ENCODE data around the gene CEP76. TPM values are rescaled to one million over a fixed set of nuclear protein-coding genes. Genes with fewer than 3 reads are reported as not detected.
"Not testable (repeated sequence)": the region's sequence is repeated elsewhere in the genome, so short reads cannot be mapped to it uniquely, and the experiment has no call there.

CEP76 gene
- total and polyA plus RNA-seq, 11 donors, result 1.3 to 7.9 (median 4.3) TPM

DNA sequence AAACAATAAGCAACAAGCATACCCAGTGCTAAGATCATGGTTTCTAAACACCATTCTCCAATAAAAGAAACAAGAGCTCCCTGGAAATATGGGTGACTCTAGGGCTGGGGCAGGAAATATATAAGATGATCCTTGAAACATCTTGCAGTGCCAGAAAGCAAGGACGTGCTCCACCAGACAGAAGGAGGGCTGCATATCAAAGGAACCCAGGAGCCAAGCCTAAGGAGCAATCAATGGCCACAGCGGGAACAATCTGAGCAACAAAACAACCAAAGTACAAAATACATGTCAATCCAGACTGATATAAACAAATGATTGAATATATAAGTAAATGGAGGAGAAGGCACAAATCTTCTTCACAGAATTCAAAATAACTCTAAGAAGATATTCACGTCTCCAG, 54.8 kb downstream of the CEP76 start:
- H3K36me3 ChIP-seq, result peaks cover 0 to 4% (median 0%) of the 10 kb centered on the region in 9 donors
- DNase-seq, result no peak
- WGBS, 4 donors, result 85 to 91% (median 88%) methylated on average over 3 of the region's 3 CpGs
- no peak for ATAC-seq
- no peaks in the 10 kb centered on the region for H3K9me3 ChIP-seq
- H3K27me3 ChIP-seq, result no peaks in the 10 kb centered on the region
- intact Hi-C loops (cut with DNase I), result loop anchor here in 3 of 10 donors (5.0 to 10.0 kb wide), 2 partner anchors 50 to 93 kb away; no protein-coding TSS in a partner anchor
- no peak overlapping the region for H3K4me3 ChIP-seq
- no peak for TF ChIP-seq CTCF (IDR thresholded peaks at IDR 0.05)
- no peak for TF ChIP-seq POLR2A (IDR thresholded peaks at IDR 0.05)
- no peak overlapping the region for H3K27ac ChIP-seq
- H3K4me1 ChIP-seq, result peaks cover 0 to 56% (median 26%) of the 10 kb centered on the region in 12 donors

- intact Hi-C loops (cut with DNase I), result loop anchor here in 3 of 10 donors (5.0 to 10.0 kb wide), 2 partner anchors 48 to 91 kb away; no protein-coding TSS in a partner anchor
- 34 to 38% (median 36%) methylated on average over 10 of the region's 10 CpGs for WGBS, 4 donors
- TF ChIP-seq POLR2A (IDR thresholded peaks at IDR 0.05) (no peak), CTCF (IDR thresholded peaks at IDR 0.05) (no peak)
- H3K36me3 ChIP-seq, result peaks cover 0 to 4% (median 0%) of the 10 kb centered on the region in 9 donors
- H3K9me3 ChIP-seq, result no peaks in the 10 kb centered on the region
- ATAC-seq (peak; percentile 96 to 98 (median 96)), DNase-seq (peak in 4 of 5 donors; percentile 64 to 77 (median 68))
- H3K27ac ChIP-seq, result peak overlapping the region; percentile 46 to 91 (median 76)
- no peaks in the 10 kb centered on the region for H3K27me3 ChIP-seq
- H3K4me1 ChIP-seq, result peaks cover 0 to 54% (median 19%) of the 10 kb centered on the region in 12 donors
- H3K4me3 ChIP-seq, result peak overlapping the region in 5 of 12 donors; percentile 11 to 32 (median 22)
These were observed 56.7 kb downstream of the CEP76 start for GRCh38 chr18:12645751-12646203.

DNA sequence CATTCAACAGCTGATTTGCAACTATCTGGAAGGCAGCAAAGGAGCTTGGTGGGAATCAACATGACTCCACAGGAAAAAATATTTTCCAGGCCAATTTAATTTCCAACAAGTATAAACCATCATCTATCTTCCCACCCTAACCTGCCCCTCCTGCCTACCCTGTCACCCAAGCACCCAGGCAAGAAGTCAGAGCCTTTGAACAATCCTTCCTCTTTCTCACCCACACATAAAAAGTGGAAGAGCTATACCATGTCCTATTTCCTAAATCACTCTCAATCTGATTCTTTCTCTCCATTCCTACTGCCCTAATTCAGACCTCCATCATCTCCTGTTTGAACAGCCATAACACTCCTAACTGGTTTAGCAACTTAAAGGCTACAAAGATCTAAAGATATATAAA, 57.3 kb downstream of the CEP76 start:
- intact Hi-C loops (cut with DNase I), result loop anchor here in 3 of 10 donors (5.0 to 10.0 kb wide), 2 partner anchors 48 to 90 kb away; no protein-coding TSS in a partner anchor
- H3K4me1 ChIP-seq, result peaks cover 0 to 58% (median 19%) of the 10 kb centered on the region in 12 donors

DNA sequence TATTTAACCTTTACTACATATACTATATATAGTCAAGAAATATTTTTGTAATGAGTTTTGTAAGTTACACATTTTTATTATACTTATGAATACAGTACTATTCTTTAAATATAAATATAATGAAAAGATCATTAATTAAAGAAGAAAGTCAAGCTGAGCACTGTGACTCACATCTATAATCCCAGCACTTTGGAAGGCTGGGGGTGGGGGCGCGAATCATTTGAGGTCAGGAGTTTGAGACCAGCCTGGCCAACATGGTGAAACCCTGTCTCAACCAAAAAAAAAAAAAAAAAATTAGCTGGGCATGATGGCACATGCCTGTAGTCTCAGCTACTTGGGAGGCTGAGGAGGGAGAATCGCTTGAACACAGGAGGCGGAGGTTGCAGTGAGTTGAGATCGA, 58.8 kb downstream of the CEP76 start:
- ATAC-seq, H3K36me3 ChIP-seq, H3K4me3 ChIP-seq, H3K9me3 ChIP-seq, H3K27me3 ChIP-seq, DNase-seq: not testable (repeated sequence)
- WGBS, 4 donors, result 97 to 98% (median 98%) methylated on average over 5 of the region's 5 CpGs
- Histone ChIP-seq H3K27ac (peak overlapping the region in 5 of 12 donors; percentile 15 to 41 (median 37)), H3K4me1 (peaks cover 0 to 55% (median 19%) of the 10 kb centered on the region in 12 donors)
- intact Hi-C loops (cut with DNase I), result loop anchor here in 1 of 10 donors (10.0 kb wide), 1 partner anchor 89 kb away; no protein-coding TSS in a partner anchor

More for the DNA sequence above, 57.3 kb downstream of the CEP76 start:
- Histone ChIP-seq H3K4me3 (no peak overlapping the region), H3K36me3 (peaks cover 0 to 4% (median 0%) of the 10 kb centered on the region in 9 donors), H3K27ac (peak overlapping the region; percentile 46 to 91 (median 76)), H3K9me3 (no peaks in the 10 kb centered on the region), H3K27me3 (no peaks in the 10 kb centered on the region)
- DNase-seq (no peak), ATAC-seq (no peak)
- TF ChIP-seq CTCF (IDR thresholded peaks at IDR 0.05), result no peak
- TF ChIP-seq POLR2A (IDR thresholded peaks at IDR 0.05), result no peak
